BJ (cell line): ENCODE measurements around the gene ZBTB7B. TPM values are rescaled to one million over a fixed set of nuclear protein-coding genes. Genes with fewer than 3 reads are reported as not detected.

ENCODE experiments used
- CTCF ChIA-PET: fragments of 350-600 bp; formaldehyde crosslinking; extraction: SDS; loops from one replicate; lab custom pipeline; 2021; ENCODE audit warnings: antibody characterized with exemption, inconsistent platforms; lab: Yijun Ruan, JAX
- POLR2A ChIA-PET: fragments of 300-600 bp; sonication (Branson Sonifier 250); formaldehyde crosslinking; extraction: SDS; loops from one replicate; lab custom pipeline; 2021; ENCODE audit warnings: antibody characterized with exemption; lab: Charles Lee
- DNase-seq: peaks from one replicate; pipeline ENCODE4 v3.0.0-alpha.2; 2011; ENCODE audit warnings: low read depth
- H3K27me3 ChIP-seq: 2 replicates; pipeline ENCODE4 v1.6.0; 2011; ENCODE audit warnings: low read length; ENCODE audit not compliant: control insufficient read depth, insufficient read depth
- H3K36me3 ChIP-seq: 2 replicates; pipeline ENCODE4 v1.5.1; 2011; ENCODE audit warnings: low read length; ENCODE audit not compliant: control insufficient read depth, insufficient read depth
- H3K4me3 ChIP-seq: 2 replicates; pipeline ENCODE4 v1.5.1; 2011; ENCODE audit warnings: low read depth, mild to moderate bottlenecking, control low read depth, low read length
- CTCF ChIP-seq: IDR thresholded peaks from 2 replicates; pipeline ENCODE4 v1.5.1; 2011; ENCODE audit warnings: low read depth, mild to moderate bottlenecking, control low read depth, inconsistent platforms, low read length, moderate library complexity; ENCODE audit not compliant: insufficient read depth
- polyA plus RNA-seq: library from polyadenylated mRNA; depleted of rRNA; stranded (reverse); fragments of >200 nt; gene quantifications from 2 replicates; pipeline ENCODE4 v1.2.3, GENCODE V29; 2011

ZBTB7B gene
- polyA plus RNA-seq, 1 experiment: 29.4 TPM

GRCh38 chr1:155018617-155019348 lies 16.2 kb downstream of the ZBTB7B start:
- no peaks in the 10 kb centered on the region for H3K27me3 ChIP-seq
- DNase-seq: no peak
- ChIA-PET POLR2A (no interaction called here), CTCF (interaction anchor here (0.6 to 10.2 kb wide), 14 partner anchors 14 to 73 kb away, joined by 3 to 95 read pairs (median 6); partner anchors contain the start of genes EFNA3, LENEP, PBXIP1 and PYGO2)
- peaks cover 8% of the 10 kb centered on the region; the same call in 1 of the 2 replicates for H3K36me3 ChIP-seq
- no peak overlapping the region for H3K4me3 ChIP-seq
- no peak for TF ChIP-seq CTCF

GRCh38 chr1:155019377-155020245 lies 17.0 kb downstream of the ZBTB7B start:
- Histone ChIP-seq H3K36me3 (peaks cover 8% of the 10 kb centered on the region; the same call in 1 of the 2 replicates), H3K4me3 (no peak overlapping the region), H3K27me3 (no peaks in the 10 kb centered on the region)
- no peak for DNase-seq
- POLR2A ChIA-PET: no interaction called here
- CTCF ChIA-PET: interaction anchor here (0.6 to 10.2 kb wide), 10 partner anchors 15 to 83 kb away, joined by 3 to 95 read pairs (median 6); partner anchors contain the start of genes ADAM15, LENEP, PBXIP1 and PMVK
- TF ChIP-seq CTCF: no peak

- Histone ChIP-seq H3K36me3 (peaks cover 1% of the 10 kb centered on the region; the same call in 1 of the 2 replicates), H3K27me3 (no peaks in the 10 kb centered on the region), H3K4me3 (no peak overlapping the region)
- ChIA-PET POLR2A (no interaction called here), CTCF (interaction anchor here (0.7 to 6.7 kb wide), 7 partner anchors 21 to 463 kb away, joined by 3 to 55 read pairs (median 4); partner anchors contain the start of gene PBXIP1)
- no peak for TF ChIP-seq CTCF
- no peak for DNase-seq
Measured at GRCh38 chr1:155022136-155022926, 19.7 kb downstream of the ZBTB7B start.

GRCh38 chr1:155022927-155023236 lies 20.3 kb downstream of the ZBTB7B start:
- Histone ChIP-seq H3K36me3 (peaks cover 1% of the 10 kb centered on the region; the same call in 1 of the 2 replicates), H3K27me3 (no peaks in the 10 kb centered on the region), H3K4me3 (no peak overlapping the region)
- CTCF ChIA-PET: interaction anchor here (0.6 to 1.5 kb wide), 6 partner anchors 8 to 463 kb away, joined by 3 to 4 read pairs (median 3); no protein-coding TSS in a partner anchor
- POLR2A ChIA-PET: no interaction called here
- no peak for DNase-seq
- TF ChIP-seq CTCF: no peak
